Sigmoid colon (tissue), 4 donors: Measurements from ENCODE around the gene RAF1.

Source experiments
- POLR2A ChIP-seq, 2 donors: fragments of 450-650 bp; IDR thresholded peaks; one replicate each; pipeline ENCODE4 v1.6.1; 2016; ENCODE audit warnings: antibody characterized with exemption in 2 of 2, mild to moderate bottlenecking in 2 of 2, moderate library complexity in 2 of 2
- POLR2AphosphoS5 ChIP-seq, 4 donors: sonication (generic); formaldehyde crosslinking; IDR thresholded peaks; one replicate each; pipeline ENCODE4 v1.6.1; 2017; ENCODE audit warnings: antibody characterized with exemption in 4 of 4
- TF ChIP-seq, protein P1 (sequence below), 4 experiments: fragments of 450-650 bp in 3 of 4; fragments of 200-600 bp in 1 of 4; IDR thresholded peaks; one replicate each; pipeline ENCODE4 v1.5.1; 2016 to 2019; ENCODE audit warnings: antibody characterized with exemption in 4 of 4, mild to moderate bottlenecking in 3 of 4, moderate library complexity in 2 of 4

DNA sequence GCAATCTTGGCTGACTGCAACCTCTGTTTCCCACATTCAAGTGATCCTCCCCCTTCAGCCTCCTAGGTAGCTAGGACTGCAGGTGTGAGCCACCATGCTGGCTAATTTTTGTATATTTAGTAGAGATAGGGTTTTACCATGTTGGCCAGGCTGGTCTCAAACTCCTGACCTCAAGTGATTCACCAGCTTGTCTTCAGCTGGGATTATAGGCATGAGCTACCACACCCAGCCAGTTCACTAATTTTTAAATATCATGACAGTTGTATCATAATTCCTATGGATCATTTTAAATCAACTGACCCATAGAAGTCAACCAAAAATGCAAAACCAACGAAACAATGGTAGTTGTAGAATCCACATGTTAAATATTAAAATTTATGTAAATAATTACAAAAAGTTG is 35.1 kb downstream of the RAF1 start:
- TF ChIP-seq, protein P1, sequence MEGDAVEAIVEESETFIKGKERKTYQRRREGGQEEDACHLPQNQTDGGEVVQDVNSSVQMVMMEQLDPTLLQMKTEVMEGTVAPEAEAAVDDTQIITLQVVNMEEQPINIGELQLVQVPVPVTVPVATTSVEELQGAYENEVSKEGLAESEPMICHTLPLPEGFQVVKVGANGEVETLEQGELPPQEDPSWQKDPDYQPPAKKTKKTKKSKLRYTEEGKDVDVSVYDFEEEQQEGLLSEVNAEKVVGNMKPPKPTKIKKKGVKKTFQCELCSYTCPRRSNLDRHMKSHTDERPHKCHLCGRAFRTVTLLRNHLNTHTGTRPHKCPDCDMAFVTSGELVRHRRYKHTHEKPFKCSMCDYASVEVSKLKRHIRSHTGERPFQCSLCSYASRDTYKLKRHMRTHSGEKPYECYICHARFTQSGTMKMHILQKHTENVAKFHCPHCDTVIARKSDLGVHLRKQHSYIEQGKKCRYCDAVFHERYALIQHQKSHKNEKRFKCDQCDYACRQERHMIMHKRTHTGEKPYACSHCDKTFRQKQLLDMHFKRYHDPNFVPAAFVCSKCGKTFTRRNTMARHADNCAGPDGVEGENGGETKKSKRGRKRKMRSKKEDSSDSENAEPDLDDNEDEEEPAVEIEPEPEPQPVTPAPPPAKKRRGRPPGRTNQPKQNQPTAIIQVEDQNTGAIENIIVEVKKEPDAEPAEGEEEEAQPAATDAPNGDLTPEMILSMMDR (IDR thresholded peaks at IDR 0.05) = no peak
- TF ChIP-seq POLR2A (IDR thresholded peaks at IDR 0.05) (no peak), POLR2AphosphoS5 (IDR thresholded peaks at IDR 0.05) (no peak)
